GM18517 (cell line): ENCODE results near the gene RSRC1.
"Not testable (repeated sequence)": the region's sequence is repeated elsewhere in the genome, so short reads cannot be mapped to it uniquely, and the experiment has no call there.

Experiments used
- ATAC-seq: cut with Tn5 transposase; IDR thresholded peaks from one replicate; pipeline ENCODE4 v1.9.1; 2021; ENCODE audit warnings: mild to moderate bottlenecking, moderate library complexity; ENCODE audit not compliant: unreplicated experiment

RSRC1 gene

GRCh38 chr3:158312560-158313141 lies 202.8 kb downstream of the RSRC1 start:
- no peak for ATAC-seq

GRCh38 chr3:158313338-158313927 lies 203.5 kb downstream of the RSRC1 start:
- ATAC-seq = peak; percentile 45

- ATAC-seq = peak; percentile 72
Measured at GRCh38 chr3:158314426-158315357, 204.8 kb downstream of the RSRC1 start.

GRCh38 chr3:158329696-158330441 lies 220.0 kb downstream of the RSRC1 start:
- not testable (repeated sequence) for ATAC-seq

- no peak for ATAC-seq
Measured at GRCh38 chr3:158330870-158331269, 221.0 kb downstream of the RSRC1 start.

GRCh38 chr3:158333736-158334135 lies 223.8 kb downstream of the RSRC1 start:
- ATAC-seq = no peak

- no peak for ATAC-seq
Measured at GRCh38 chr3:158337110-158337509, 227.2 kb downstream of the RSRC1 start.

- ATAC-seq = no peak
Measured at GRCh38 chr3:158339638-158340037, 229.7 kb downstream of the RSRC1 start.

- ATAC-seq = not testable (repeated sequence)
Measured at GRCh38 chr3:158340951-158341350, 231.1 kb downstream of the RSRC1 start.

- no peak for ATAC-seq
Measured at GRCh38 chr3:158347966-158348365, 238.1 kb downstream of the RSRC1 start.

- no peak for ATAC-seq
Measured at GRCh38 chr3:158350971-158351370, 241.1 kb downstream of the RSRC1 start.

- ATAC-seq = no peak
Measured at GRCh38 chr3:158352551-158352950, 242.7 kb downstream of the RSRC1 start.

GRCh38 chr3:158354713-158355112 lies 244.8 kb downstream of the RSRC1 start:
- ATAC-seq = peak; percentile 43

- ATAC-seq = peak; percentile 97
Measured at GRCh38 chr3:158355623-158356588, 246.0 kb downstream of the RSRC1 start.

GRCh38 chr3:158359339-158359738 lies 249.4 kb downstream of the RSRC1 start:
- ATAC-seq = no peak

- ATAC-seq = no peak
Measured at GRCh38 chr3:158360756-158361448, 251.0 kb downstream of the RSRC1 start.

GRCh38 chr3:158368271-158368670 lies 258.4 kb downstream of the RSRC1 start:
- no peak for ATAC-seq

- no peak for ATAC-seq
Measured at GRCh38 chr3:158369279-158369678, 259.4 kb downstream of the RSRC1 start.

GRCh38 chr3:158379517-158379916 lies 269.6 kb downstream of the RSRC1 start:
- no peak for ATAC-seq
